ENCODE measurements around the gene NLRC3. TPM values are rescaled to one million over a fixed set of nuclear protein-coding genes. Genes with fewer than 3 reads are reported as not detected.

Gene NLRC3
- total and polyA plus RNA-seq, 2 donors from 2014 or later, result 0.52 to 5.3 TPM

- no peak overlapping the region for H3K4me3 ChIP-seq (ENCODE audit: low read length in 3 of 3)
- no peak for FAIRE-seq
- H3K36me3 ChIP-seq (ENCODE audit: control insufficient read depth in 2 of 3, insufficient read depth in 3 of 3, low read length in 3 of 3), result no peaks in the 10 kb centered on the region
- TF ChIP-seq CTCF (IDR thresholded peaks at IDR 0.05; ENCODE audit: borderline replicate concordance, extremely low read depth, insufficient read depth), result no peak
- no peaks in the 10 kb centered on the region for H3K27me3 ChIP-seq (ENCODE audit: control insufficient read depth, insufficient read depth, low read length)
- DNase-seq, result peak in 1 of 5 donors; percentile 2
- H3K27ac ChIP-seq (ENCODE audit: low read depth in 2 of 2, low read length in 2 of 2), result no peak overlapping the region
- intact Hi-C loops (cut with DNase I), result no loop called here
- no peaks in the 10 kb centered on the region for H3K4me1 ChIP-seq (ENCODE audit: control insufficient read depth in 2 of 3, insufficient read depth in 2 of 3, low read depth in 1 of 3, low read length in 3 of 3)
- no peaks in the 10 kb centered on the region for H3K9me3 ChIP-seq (ENCODE audit: control insufficient read depth in 2 of 3, insufficient read depth in 1 of 3, low read length in 3 of 3)
- no peak overlapping the region for H3K9ac ChIP-seq (ENCODE audit: low read length in 3 of 3)
These were observed 14.2 kb upstream of the NLRC3 start for GRCh38 chr16:3591436-3591803.

- Histone ChIP-seq H3K27me3 (ENCODE audit: control insufficient read depth, insufficient read depth, low read length) (no peaks in the 10 kb centered on the region), H3K27ac (ENCODE audit: low read depth in 2 of 2, low read length in 2 of 2) (no peak overlapping the region), H3K36me3 (ENCODE audit: control insufficient read depth in 2 of 3, insufficient read depth in 3 of 3, low read length in 3 of 3) (no peaks in the 10 kb centered on the region), H3K9ac (ENCODE audit: low read length in 3 of 3) (no peak overlapping the region), H3K9me3 (ENCODE audit: control insufficient read depth in 2 of 3, insufficient read depth in 1 of 3, low read length in 3 of 3) (no peaks in the 10 kb centered on the region), H3K4me3 (ENCODE audit: low read length in 3 of 3) (no peak overlapping the region), H3K4me1 (ENCODE audit: control insufficient read depth in 2 of 3, insufficient read depth in 2 of 3, low read depth in 1 of 3, low read length in 3 of 3) (no peaks in the 10 kb centered on the region)
- DNase-seq, result peak in 1 of 5 donors; percentile 71
- no peak for FAIRE-seq
- intact Hi-C loops (cut with DNase I), result no loop called here
- no peak for TF ChIP-seq CTCF (IDR thresholded peaks at IDR 0.05; ENCODE audit: borderline replicate concordance, extremely low read depth, insufficient read depth)
These were observed 13.7 kb upstream of the NLRC3 start for GRCh38 chr16:3590736-3591435.

GRCh38 chr16:3589991-3590701, 12.9 kb upstream of the NLRC3 start:
- no peaks in the 10 kb centered on the region for H3K36me3 ChIP-seq (ENCODE audit: control insufficient read depth in 2 of 3, insufficient read depth in 3 of 3, low read length in 3 of 3)
- H3K9ac ChIP-seq (ENCODE audit: low read length in 3 of 3), result no peak overlapping the region
- H3K27ac ChIP-seq (ENCODE audit: low read depth in 2 of 2, low read length in 2 of 2), result no peak overlapping the region
- no peaks in the 10 kb centered on the region for H3K4me1 ChIP-seq (ENCODE audit: control insufficient read depth in 2 of 3, insufficient read depth in 2 of 3, low read depth in 1 of 3, low read length in 3 of 3)
- H3K9me3 ChIP-seq (ENCODE audit: control insufficient read depth in 2 of 3, insufficient read depth in 1 of 3, low read length in 3 of 3), result no peaks in the 10 kb centered on the region
- no peak for TF ChIP-seq CTCF (IDR thresholded peaks at IDR 0.05; ENCODE audit: borderline replicate concordance, extremely low read depth, insufficient read depth)
- FAIRE-seq (no peak), DNase-seq (peak in 1 of 5 donors; percentile 50)
- no peak overlapping the region for H3K4me3 ChIP-seq (ENCODE audit: low read length in 3 of 3)
- intact Hi-C loops (cut with DNase I), result no loop called here
- H3K27me3 ChIP-seq (ENCODE audit: control insufficient read depth, insufficient read depth, low read length), result no peaks in the 10 kb centered on the region
